ENCODE results near the gene NXPE1. TPM values are rescaled to one million over a fixed set of nuclear protein-coding genes. Genes with fewer than 3 reads are reported as not detected.
"Not testable (repeated sequence)": the region's sequence is repeated elsewhere in the genome, so short reads cannot be mapped to it uniquely, and the experiment has no call there.

The NXPE1 gene
- total RNA-seq (not detected in 2 replicates), polyA plus RNA-seq (not detected in 2 replicates), polyA minus RNA-seq (ENCODE audit: low replicate concordance) (not detected in 2 replicates)
- not detected in 2 replicates for polyA plus RNA-seq (2012)

GRCh38 chr11:114559425-114560310 is at the start of gene NXPE1:
Gene NXPE1 (minus strand): TSS chr11:114559881. CDS start chr11:114551201, 8,680 bp downstream.
- no peaks in the 10 kb centered on the region for H3K9me3 ChIP-seq (ENCODE audit: control insufficient read depth, insufficient read depth, low read depth, low read length)
- H3K79me2 ChIP-seq (ENCODE audit: control insufficient read depth, insufficient read depth, low read length): no peaks in the 10 kb centered on the region
- no peak for DNase-seq (ENCODE audit: low read depth in 2 of 2)
- no peak within 1 kb of the TSS for H3K4me2 ChIP-seq (ENCODE audit: extremely low read depth, insufficient read depth, low read length)
- H3K9ac ChIP-seq (ENCODE audit: insufficient read depth, low read length): no peak within 1 kb of the TSS
- no peaks in the 10 kb centered on the region for H3K4me1 ChIP-seq (ENCODE audit: control insufficient read depth, extremely low read depth, insufficient read depth, low read length)
- no peak for TF ChIP-seq CTCF (conservative IDR thresholded peaks at IDR 0.05 in 1 of 2, IDR thresholded peaks at IDR 0.05 in 1 of 2; ENCODE audit: low read depth in 1 of 2, low read length in 2 of 2)
- TF ChIP-seq EZH2 (IDR thresholded peaks at IDR 0.05; ENCODE audit: low read length, missing control alignments): no peak
- no peak within 1 kb of the TSS for H3K4me3 ChIP-seq (replicated peaks in 1 of 4; ENCODE audit: control extremely low read depth in 1 of 4, insufficient read depth in 1 of 4, low read depth in 3 of 4, low read length in 4 of 4)
- H3K27ac ChIP-seq (ENCODE audit: insufficient read depth, low read length): no peak within 1 kb of the TSS
- H3K27me3 ChIP-seq (ENCODE audit: control insufficient read depth, insufficient read depth, low read length): no peaks in the 10 kb centered on the region
- H2AFZ ChIP-seq (ENCODE audit: low read length): no peak within 1 kb of the TSS
- H4K20me1 ChIP-seq (ENCODE audit: control insufficient read depth, extremely low read depth, insufficient read depth, low read length): no peaks in the 10 kb centered on the region
- H3K36me3 ChIP-seq (ENCODE audit: control insufficient read depth, insufficient read depth, low read length): no peaks in the 10 kb centered on the region

GRCh38 chr11:114609429-114609828 is 49.7 kb upstream of the NXPE1 start:
- no peak overlapping the region for H3K4me3 ChIP-seq (replicated peaks in 1 of 4; ENCODE audit: control extremely low read depth in 1 of 4, insufficient read depth in 1 of 4, low read depth in 3 of 4, low read length in 4 of 4)
- H3K4me2 ChIP-seq (ENCODE audit: extremely low read depth, insufficient read depth, low read length): no peak overlapping the region
- H3K36me3 ChIP-seq (ENCODE audit: control insufficient read depth, insufficient read depth, low read length): no peaks in the 10 kb centered on the region
- no peak overlapping the region for H3K27ac ChIP-seq (ENCODE audit: insufficient read depth, low read length)
- H3K4me1 ChIP-seq (ENCODE audit: control insufficient read depth, extremely low read depth, insufficient read depth, low read length): no peaks in the 10 kb centered on the region
- H3K9me3 ChIP-seq (ENCODE audit: control insufficient read depth, insufficient read depth, low read depth, low read length): no peaks in the 10 kb centered on the region
- no peaks in the 10 kb centered on the region for H3K79me2 ChIP-seq (ENCODE audit: control insufficient read depth, insufficient read depth, low read length)
- no peak overlapping the region for H3K9ac ChIP-seq (ENCODE audit: insufficient read depth, low read length)
- no peak for DNase-seq (ENCODE audit: low read depth in 2 of 2)
- no peak overlapping the region for H2AFZ ChIP-seq (ENCODE audit: low read length)
- TF ChIP-seq CTCF (conservative IDR thresholded peaks at IDR 0.05 in 1 of 2, IDR thresholded peaks at IDR 0.05 in 1 of 2; ENCODE audit: low read depth in 1 of 2, low read length in 2 of 2) (no peak), EZH2 (IDR thresholded peaks at IDR 0.05; ENCODE audit: low read length, missing control alignments) (no peak)
- no peaks in the 10 kb centered on the region for H3K27me3 ChIP-seq (ENCODE audit: control insufficient read depth, insufficient read depth, low read length)
- H4K20me1 ChIP-seq (ENCODE audit: control insufficient read depth, extremely low read depth, insufficient read depth, low read length): no peaks in the 10 kb centered on the region

DNA sequence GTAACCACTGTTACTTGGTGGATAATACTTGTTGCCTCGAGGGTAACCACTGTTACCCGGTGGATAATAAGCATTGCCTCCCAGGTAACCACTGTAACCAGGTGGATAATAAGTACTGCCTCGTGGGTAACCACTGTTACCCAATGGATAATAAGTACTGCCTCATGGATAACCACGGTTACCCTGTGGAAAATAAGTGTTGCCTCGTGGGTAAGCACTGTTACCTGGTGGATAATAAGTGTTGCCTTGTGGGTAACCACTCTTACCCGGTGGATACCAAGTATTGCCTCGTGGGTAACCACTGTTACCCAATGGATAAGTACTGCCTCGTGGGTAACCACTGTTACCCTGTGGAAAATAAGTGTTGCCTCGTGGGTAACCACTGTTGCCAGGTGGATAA is 48.9 kb upstream of the NXPE1 start:
- H4K20me1 ChIP-seq (ENCODE audit: control insufficient read depth, extremely low read depth, insufficient read depth, low read length); H3K4me3 ChIP-seq (replicated peaks in 1 of 4; ENCODE audit: control extremely low read depth in 1 of 4, insufficient read depth in 1 of 4, low read depth in 3 of 4, low read length in 4 of 4); H3K4me1 ChIP-seq (ENCODE audit: control insufficient read depth, extremely low read depth, insufficient read depth, low read length); H3K4me2 ChIP-seq (ENCODE audit: extremely low read depth, insufficient read depth, low read length); H3K79me2 ChIP-seq (ENCODE audit: control insufficient read depth, insufficient read depth, low read length); H3K27me3 ChIP-seq (ENCODE audit: control insufficient read depth, insufficient read depth, low read length); H3K9ac ChIP-seq (ENCODE audit: insufficient read depth, low read length); H3K36me3 ChIP-seq (ENCODE audit: control insufficient read depth, insufficient read depth, low read length); DNase-seq (ENCODE audit: low read depth in 2 of 2); H3K9me3 ChIP-seq (ENCODE audit: control insufficient read depth, insufficient read depth, low read depth, low read length); H2AFZ ChIP-seq (ENCODE audit: low read length); H3K27ac ChIP-seq (ENCODE audit: insufficient read depth, low read length): not testable (repeated sequence)
